Suprapubic skin (tissue), 4 donors: Measurements from ENCODE around the gene CIP2A.

Experiments used
- CTCF ChIP-seq, 2 donors: fragments of 200-600 bp in 1 of 2; fragments of 450-650 bp in 1 of 2; sonication (generic) in 1 of 2; IDR thresholded peaks; one replicate each; pipeline ENCODE4 v1.5.1; 2016 to 2019; ENCODE audit warnings: antibody characterized with exemption in 2 of 2, mild to moderate bottlenecking in 1 of 2, moderate library complexity in 1 of 2
- POLR2A ChIP-seq, 2 donors: fragments of 450-650 bp; IDR thresholded peaks; one replicate each; pipeline ENCODE4 v1.6.1; 2017; ENCODE audit warnings: antibody characterized with exemption in 2 of 2, mild to moderate bottlenecking in 2 of 2, moderate library complexity in 2 of 2
- POLR2AphosphoS5 ChIP-seq, 3 donors: sonication (generic); formaldehyde crosslinking; IDR thresholded peaks; one replicate each; pipeline ENCODE4 v1.6.1; 2017; ENCODE audit warnings: antibody characterized with exemption in 3 of 3

DNA sequence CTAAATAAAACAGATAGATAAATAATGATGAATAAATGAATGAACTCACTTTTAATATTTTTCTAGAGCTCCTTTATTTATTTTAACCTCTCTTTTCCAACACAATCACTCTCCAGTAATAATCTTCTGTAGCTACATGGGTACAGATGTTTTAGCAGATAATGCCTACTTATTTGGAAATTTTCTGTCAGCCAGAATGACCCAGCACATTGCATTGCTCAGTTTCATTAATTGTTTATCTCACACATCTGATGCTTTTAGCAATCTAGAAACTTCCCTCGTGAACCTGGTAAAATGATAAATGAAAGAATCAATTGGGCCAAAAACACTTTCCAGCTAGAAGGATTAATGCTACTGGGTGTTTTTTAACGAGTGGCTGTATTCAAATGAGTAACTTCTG, 64.0 kb downstream of the CIP2A start:
- TF ChIP-seq CTCF (IDR thresholded peaks at IDR 0.05) (no peak), POLR2A (IDR thresholded peaks at IDR 0.05) (no peak), POLR2AphosphoS5 (IDR thresholded peaks at IDR 0.05) (no peak)
